HG03175 (cell line): ENCODE results near the gene OPCML.

Source experiments
- ATAC-seq: cut with Tn5 transposase; IDR thresholded peaks from one replicate; pipeline ENCODE4 v1.9.1; 2021; ENCODE audit warnings: mild to moderate bottlenecking, moderate library complexity; ENCODE audit not compliant: unreplicated experiment

OPCML gene

DNA sequence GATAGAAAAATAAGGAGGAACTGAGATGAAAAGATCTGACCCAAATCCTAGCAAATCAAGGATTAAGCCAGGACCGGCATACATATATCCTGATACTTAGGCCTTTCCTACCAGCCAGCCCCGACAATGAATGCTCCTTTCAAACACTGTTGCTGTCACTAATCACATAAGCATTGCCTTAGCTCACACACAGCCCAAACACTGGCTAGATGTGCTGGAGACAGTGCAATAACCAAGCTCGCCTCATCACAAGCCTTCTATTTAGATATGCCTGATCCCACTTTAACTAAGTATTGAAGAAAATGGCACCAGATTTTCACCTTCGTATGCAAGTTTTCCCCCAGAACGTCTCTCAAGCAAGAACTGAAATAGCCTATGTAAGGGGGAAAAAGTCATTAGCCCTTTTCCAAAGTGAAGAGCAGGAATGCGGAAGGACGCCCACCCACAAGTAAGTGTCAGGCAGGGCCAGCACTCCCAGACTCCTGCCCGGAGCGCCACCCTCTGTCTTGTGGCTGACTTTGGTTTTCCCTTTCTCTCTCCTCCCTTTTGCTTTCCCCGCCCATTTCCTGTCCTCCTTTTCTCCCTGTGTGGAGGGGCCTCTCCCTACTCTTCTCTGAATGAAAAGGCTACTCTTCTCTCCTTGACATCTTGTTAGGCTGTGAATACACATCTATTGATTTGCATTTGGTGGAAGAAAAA is 8.9 kb upstream of the OPCML start:
- no peak for ATAC-seq

DNA sequence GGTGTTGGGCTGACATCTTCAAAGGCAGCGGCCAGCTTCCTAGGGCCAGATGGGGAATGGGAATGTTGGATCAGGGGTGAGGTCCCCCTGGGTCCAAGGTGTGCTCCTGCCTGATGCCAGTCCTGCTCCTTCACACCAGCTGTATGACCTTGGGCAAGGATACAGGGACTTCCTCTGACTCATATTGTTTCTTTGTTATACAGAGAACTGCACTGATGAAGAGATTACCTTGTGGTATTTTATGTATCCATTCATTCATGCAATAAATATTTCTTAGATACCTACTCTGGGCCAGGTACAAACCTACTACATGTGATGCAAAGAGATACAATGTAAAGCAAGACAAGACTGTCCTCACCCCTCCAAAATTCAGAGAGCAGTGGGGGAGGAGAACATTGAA is 3.9 kb upstream of the OPCML start:
- no peak for ATAC-seq

- ATAC-seq: no peak
Observed at GRCh38 chr11:133533205-133533604, 904 bp upstream of the OPCML start.

GRCh38 chr11:133531458-133531857 is 843 bp downstream of the OPCML start:
- no peak for ATAC-seq

DNA sequence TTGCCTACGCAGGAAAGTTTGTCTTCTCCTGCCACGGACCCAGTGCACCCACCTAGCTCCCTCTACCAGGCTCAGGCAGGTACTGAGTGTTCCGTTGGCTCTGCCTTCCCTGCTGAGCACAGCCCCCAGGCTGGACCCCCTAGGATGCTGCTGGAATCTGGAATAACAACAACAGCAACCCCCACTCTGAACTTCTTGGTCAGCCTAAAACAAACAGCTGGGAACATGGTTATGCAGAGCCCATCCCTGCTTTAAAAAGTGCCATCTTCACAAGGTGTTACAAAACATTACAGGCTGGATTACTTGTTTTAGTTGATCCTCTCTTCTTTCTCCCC is 1.8 kb downstream of the OPCML start:
- ATAC-seq: no peak

DNA sequence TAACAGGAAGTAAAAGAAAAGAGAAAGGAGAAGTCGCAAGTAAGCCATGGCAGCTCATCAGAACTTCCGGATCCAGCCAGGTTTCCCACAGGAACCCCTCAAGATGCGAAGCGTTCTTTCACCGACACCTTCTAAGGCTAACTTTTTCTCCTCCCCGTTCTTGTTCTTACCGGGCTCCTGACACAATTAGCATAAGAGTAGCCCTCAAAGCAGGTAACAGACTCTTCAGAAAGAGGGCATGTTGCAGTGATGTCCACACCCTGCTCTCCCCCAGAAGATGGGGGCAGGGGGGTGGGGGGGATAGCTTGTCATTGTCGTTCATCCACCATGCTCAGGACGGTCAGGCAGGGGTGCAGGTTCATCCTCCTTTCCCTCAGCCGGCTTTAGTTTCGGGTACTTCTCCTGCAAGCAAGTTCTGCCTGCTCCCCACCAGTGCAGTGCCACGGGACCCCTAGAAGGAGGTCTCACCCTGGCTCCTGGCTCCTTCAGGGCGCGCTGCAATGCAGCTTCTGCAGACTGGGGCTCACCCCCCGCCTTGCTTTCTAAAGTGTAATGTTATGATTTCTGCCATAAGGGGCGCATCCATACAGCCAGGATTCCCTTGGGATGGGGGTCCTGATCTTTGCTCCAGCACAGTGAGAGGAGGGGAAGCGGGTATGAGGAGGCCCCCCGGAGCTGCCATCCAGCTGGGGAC is 2.3 kb downstream of the OPCML start:
- no peak for ATAC-seq

GRCh38 chr11:133526790-133527189 is 5.5 kb downstream of the OPCML start:
- ATAC-seq: no peak

GRCh38 chr11:133525976-133526375 is 6.3 kb downstream of the OPCML start:
- ATAC-seq: no peak

- no peak for ATAC-seq
Observed at GRCh38 chr11:133524488-133524887, 7.8 kb downstream of the OPCML start.

- ATAC-seq: no peak
Observed at GRCh38 chr11:133522344-133522743, 10.0 kb downstream of the OPCML start.

GRCh38 chr11:133521502-133521901 is 10.8 kb downstream of the OPCML start:
- no peak for ATAC-seq

DNA sequence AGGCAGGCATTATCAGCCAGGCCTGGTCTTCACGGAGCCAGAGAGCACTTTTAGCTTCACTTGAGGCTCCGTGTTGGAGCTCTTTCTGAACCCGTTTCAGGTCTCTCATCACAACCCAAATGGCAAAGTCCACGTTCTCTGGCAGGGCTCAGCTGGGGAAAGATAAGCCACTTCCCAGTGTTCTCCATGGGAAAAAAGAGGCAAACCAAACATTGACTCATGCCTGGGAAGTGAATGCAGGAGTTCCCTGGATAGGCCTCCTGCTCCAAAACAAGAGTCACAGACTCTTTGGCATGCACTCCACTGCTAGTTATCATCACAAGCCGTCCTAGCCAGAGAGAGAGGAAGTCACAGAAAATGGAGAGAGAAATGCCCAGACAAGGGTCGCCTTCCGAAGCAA is 11.6 kb downstream of the OPCML start:
- no peak for ATAC-seq

GRCh38 chr11:133519560-133519959 is 12.7 kb downstream of the OPCML start:
- no peak for ATAC-seq

DNA sequence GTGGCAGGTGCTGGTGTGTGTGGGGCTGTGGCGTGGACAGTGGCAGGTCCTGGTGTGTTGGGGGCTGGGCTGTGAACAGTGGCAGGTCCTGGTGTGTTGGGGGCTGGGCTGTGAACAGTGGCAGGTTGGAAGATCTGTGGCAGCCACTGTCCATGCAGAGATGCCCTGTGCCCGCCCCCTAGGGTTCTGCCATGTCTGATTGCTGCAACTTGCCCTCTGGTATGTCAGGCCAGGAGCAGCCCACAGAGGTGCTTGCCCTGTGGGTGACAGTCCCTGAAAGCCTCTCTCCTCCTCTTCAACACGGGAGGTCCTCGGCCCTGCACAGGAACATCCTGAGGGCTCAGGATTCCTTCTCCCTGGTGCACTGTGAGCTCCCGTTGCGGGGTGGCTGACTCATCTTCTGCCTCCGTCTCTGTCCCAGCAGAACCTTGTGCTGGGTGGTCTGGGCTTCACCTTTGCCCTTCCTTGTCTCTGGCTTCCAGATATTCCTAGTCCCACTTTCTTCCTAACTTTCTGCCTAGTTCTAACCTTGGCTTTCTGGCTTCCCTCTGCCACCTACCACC is 13.5 kb downstream of the OPCML start:
- no peak for ATAC-seq

DNA sequence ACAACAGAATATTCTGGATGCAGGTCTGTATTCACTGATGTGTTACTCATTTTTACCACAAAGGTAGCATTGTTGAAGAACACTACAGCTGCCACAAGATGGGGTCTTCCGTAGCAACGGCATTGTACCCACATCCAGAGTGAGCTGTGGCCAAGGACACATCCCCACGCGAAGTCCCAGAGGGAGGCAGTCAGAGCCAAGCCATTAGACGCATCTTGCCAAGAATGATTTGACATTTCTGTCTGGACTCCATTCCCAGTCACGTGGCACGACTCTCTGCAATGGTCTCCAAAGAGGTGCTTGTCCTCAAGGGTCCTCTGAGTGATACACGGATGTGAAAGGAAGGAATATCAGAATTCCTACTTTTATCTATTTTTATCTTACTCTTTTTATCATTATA is 15.5 kb downstream of the OPCML start:
- ATAC-seq: no peak

DNA sequence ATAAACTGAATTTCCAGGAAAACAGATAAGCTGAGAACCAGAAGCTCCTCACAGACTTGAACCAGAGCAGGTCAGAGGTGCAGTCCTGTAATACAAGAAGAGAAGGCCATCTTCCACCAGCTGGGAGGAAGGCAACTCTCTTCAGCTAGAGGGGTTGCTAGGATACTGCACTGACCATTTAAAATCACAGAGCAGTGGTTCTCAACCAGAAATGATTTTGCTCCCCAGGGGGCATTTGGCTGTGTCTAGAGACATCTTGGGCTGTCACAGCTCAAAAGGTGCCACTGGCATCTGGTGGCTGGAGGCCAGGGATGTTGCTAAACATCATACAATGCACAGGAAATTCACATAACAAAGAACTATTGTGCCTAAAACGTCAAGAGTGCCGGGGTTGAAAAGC is 17.2 kb downstream of the OPCML start:
- no peak for ATAC-seq

- ATAC-seq: no peak
Observed at GRCh38 chr11:133509924-133510697, 22.2 kb downstream of the OPCML start.

DNA sequence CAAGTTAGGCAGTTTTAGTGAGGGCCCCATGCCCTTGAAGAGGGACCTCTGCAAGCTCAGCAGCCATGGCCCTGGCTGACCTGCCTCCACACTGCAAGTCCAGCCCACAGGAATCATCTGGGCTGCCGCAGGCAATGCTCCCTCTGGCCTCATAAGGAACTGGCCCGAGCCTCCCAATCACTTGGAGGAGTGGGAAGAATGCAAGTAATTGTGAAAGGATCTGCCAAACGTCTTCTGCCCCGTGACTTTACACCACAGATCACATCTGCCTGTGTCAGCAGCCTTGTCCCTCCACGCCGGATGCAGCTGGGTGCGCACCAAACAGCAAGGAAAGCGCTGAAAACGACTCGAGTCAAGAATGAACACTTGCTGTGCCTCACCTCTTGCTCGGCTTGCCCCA is 23.8 kb downstream of the OPCML start:
- ATAC-seq: no peak

GRCh38 chr11:133507185-133507584 is 25.1 kb downstream of the OPCML start:
- no peak for ATAC-seq

DNA sequence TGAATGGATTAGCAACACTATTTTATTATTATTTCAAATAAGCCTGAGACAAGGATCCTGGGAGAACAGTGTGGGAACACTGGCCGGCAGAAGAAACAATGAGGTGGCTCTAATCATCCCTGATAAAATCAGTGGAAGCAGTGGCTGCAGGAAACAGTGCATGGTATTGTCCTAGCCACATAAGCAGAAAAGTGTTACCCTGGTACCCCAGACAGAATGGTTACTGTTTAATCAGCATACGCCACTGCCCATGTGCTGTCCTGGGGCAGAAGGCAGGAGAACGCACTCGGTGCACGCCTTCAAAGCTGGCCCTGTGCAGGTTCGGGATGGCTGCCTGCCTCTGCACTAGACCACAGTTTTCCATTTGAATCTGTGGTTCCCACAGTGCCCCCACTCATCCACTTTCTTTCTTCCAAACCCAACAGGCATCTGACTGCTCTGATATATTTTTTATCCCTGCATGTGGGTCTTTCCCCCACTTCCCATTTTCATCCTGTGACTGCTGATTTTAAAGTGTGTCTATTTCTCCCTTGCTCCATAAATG is 25.7 kb downstream of the OPCML start:
- no peak for ATAC-seq

DNA sequence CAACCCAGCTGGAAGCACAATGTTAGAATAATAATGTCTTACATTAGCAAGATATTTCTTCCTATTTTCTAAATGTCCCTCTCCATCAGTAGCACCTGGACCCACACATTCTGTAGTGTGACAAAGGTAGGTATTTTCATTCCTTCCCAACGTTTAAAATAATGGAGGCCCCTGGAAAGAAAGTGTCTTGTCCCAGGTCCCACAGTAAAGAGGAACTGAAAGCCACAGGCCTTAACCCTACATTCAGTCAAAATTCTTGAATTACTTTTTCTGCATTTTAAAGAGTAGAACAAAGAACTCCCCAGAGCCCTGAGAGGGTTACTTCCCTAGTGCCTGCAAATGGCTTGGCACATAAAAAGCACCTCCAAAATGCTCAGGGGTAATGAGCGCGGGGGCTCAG is 26.3 kb downstream of the OPCML start:
- ATAC-seq: peak; percentile 63

- ATAC-seq: no peak
Observed at GRCh38 chr11:133504906-133505305, 27.4 kb downstream of the OPCML start.
